A549 (cell line): ENCODE data around the gene PTPRK. TPM values are rescaled to one million over a fixed set of nuclear protein-coding genes. Genes with fewer than 3 reads are reported as not detected.

ENCODE experiments used
- ATAC-seq, 2 experiments: fragments of 200-7000 bp in 1 of 2; fragments of >200 bp in 1 of 2; cut with Nextera tagmentation in 1 of 2; cut with Tn5 transposase in 1 of 2; 3 replicates each; pipeline versions ENCODE4 v1.8.0 to v1.9.1; 2018 to 2020; ENCODE audit warnings: mild to moderate bottlenecking in 1 of 2, moderate library complexity in 1 of 2
- CTCF ChIA-PET: fragments of 300-600 bp; sonication (Branson Sonifier 250); formaldehyde crosslinking; extraction: SDS; loops from one replicate; lab custom pipeline; 2021; ENCODE audit warnings: antibody characterized with exemption, inconsistent platforms; lab: Yijun Ruan, JAX
- POLR2A ChIA-PET: fragments of 350-600 bp; formaldehyde crosslinking; extraction: SDS; loops from one replicate; lab custom pipeline; 2021; ENCODE audit warnings: antibody characterized with exemption, inconsistent platforms; lab: Yijun Ruan, JAX
- DNase-seq, 2 experiments: peaks; one replicate each; pipeline versions ENCODE4 v3.0.0 to v3.0.0-alpha.2; 2011 to 2016; ENCODE audit warnings: low read depth in 1 of 2, low spot score in 1 of 2
- FAIRE-seq: peaks from 2 replicates; lab custom pipeline; 2011; peaks lifted over from hg19 to GRCh38; lab: Jason Lieb, UNC
- H3K27ac ChIP-seq, 2 experiments: fragments of >200 bp; sonication (Bioruptor Twin); formaldehyde crosslinking; 3 replicates each; pipeline ENCODE4 v1.5.1; 2016 to 2017
- H3K4me1 ChIP-seq: fragments of >200 bp; sonication (Bioruptor Twin); formaldehyde crosslinking; 3 replicates; pipeline ENCODE4 v1.6.1; 2016
- H3K4me2 ChIP-seq: fragments of >200 bp; sonication (Bioruptor Twin); formaldehyde crosslinking; 3 replicates; pipeline ENCODE4 v1.6.1; 2016
- H3K4me3 ChIP-seq: fragments of >200 bp; sonication (Bioruptor Twin); formaldehyde crosslinking; 3 replicates; pipeline ENCODE4 v1.5.1; 2016
- H3K9me3 ChIP-seq: fragments of >200 bp; sonication (Bioruptor Twin); formaldehyde crosslinking; 3 replicates; pipeline ENCODE4 v1.6.1; 2016
- CBX2 ChIP-seq: fragments of 200-600 bp; sonication (generic); IDR thresholded peaks from 2 replicates; pipeline ENCODE4 v1.6.1; 2016; ENCODE audit warnings: low read depth, mild to moderate bottlenecking, borderline replicate concordance
- CBX8 ChIP-seq: fragments of 200-600 bp; sonication (generic); IDR thresholded peaks from 2 replicates; pipeline ENCODE4 v1.6.1; 2016
- CEBPB ChIP-seq, 2 experiments: fragments of >200 bp in 1 of 2; sonication (Bioruptor Twin) in 1 of 2; formaldehyde crosslinking in 1 of 2; IDR thresholded peaks; 2 replicates each; pipeline ENCODE4 v1.6.1; 2012 to 2016
- CHD2 ChIP-seq: fragments of 150-350 bp; IDR thresholded peaks from 2 replicates; pipeline ENCODE4 v1.6.1; 2014; ENCODE audit warnings: low read length; ENCODE audit not compliant: partially characterized antibody
- CTCF ChIP-seq: fragments of >200 bp; sonication (Bioruptor Twin); formaldehyde crosslinking; IDR thresholded peaks from 3 replicates; pipeline ENCODE4 v1.5.1; 2016
- E2F6 ChIP-seq: IDR thresholded peaks from 2 replicates; pipeline ENCODE4 v1.6.1; 2012; ENCODE audit warnings: low read depth, borderline replicate concordance
- ESRRA ChIP-seq: fragments of 150-350 bp; IDR thresholded peaks from 2 replicates; pipeline ENCODE4 v1.6.1; 2014; ENCODE audit warnings: mild to moderate bottlenecking, low read length, borderline replicate concordance
- FOSB ChIP-seq: fragments of 250-450 bp; sonication (Bioruptor Pico); IDR thresholded peaks from 2 replicates; pipeline ENCODE4 v1.5.0; 2020; ENCODE audit warnings: mild to moderate bottlenecking, moderate library complexity
- HMGXB4 ChIP-seq: fragments of 250-450 bp; sonication (Bioruptor Pico); IDR thresholded peaks from 2 replicates; pipeline ENCODE4 v1.5.0; 2021; ENCODE audit warnings: mild to moderate bottlenecking, moderate library complexity, borderline replicate concordance
- KDM1A ChIP-seq: fragments of 200-600 bp; sonication (generic); IDR thresholded peaks from 2 replicates; pipeline ENCODE4 v1.6.1; 2016; ENCODE audit warnings: low read depth, mild to moderate bottlenecking
- MAFK ChIP-seq: fragments of 450-650 bp; IDR thresholded peaks from 2 replicates; pipeline ENCODE4 v1.6.1; 2014; ENCODE audit not compliant: partially characterized antibody
- MAZ ChIP-seq: fragments of 150-350 bp; IDR thresholded peaks from 2 replicates; pipeline ENCODE4 v1.6.1; 2014; ENCODE audit warnings: antibody characterized with exemption, low read depth, low read length, borderline replicate concordance
- NPAS2 ChIP-seq: fragments of 250-450 bp; sonication (Bioruptor Pico); IDR thresholded peaks from 2 replicates; pipeline ENCODE4 v1.8.0; 2022; ENCODE audit warnings: mild to moderate bottlenecking, moderate library complexity, borderline replicate concordance
- RAD21 ChIP-seq, 2 experiments: fragments of >200 bp in 1 of 2; sonication (Bioruptor Twin) in 1 of 2; formaldehyde crosslinking in 1 of 2; IDR thresholded peaks in 1 of 2; conservative IDR thresholded peaks in 1 of 2; 2 replicates in 1 of 2; 3 replicates in 1 of 2; pipeline ENCODE4 v1.6.1; 2012 to 2018; ENCODE audit warnings: inconsistent platforms in 1 of 2
- SMC3 ChIP-seq: fragments of >200 bp; sonication (Bioruptor Twin); formaldehyde crosslinking; IDR thresholded peaks from 3 replicates; pipeline ENCODE4 v1.6.1; 2018; ENCODE audit warnings: inconsistent platforms
- USF2 ChIP-seq: fragments of 450-650 bp; IDR thresholded peaks from 2 replicates; pipeline ENCODE4 v1.6.1; 2014; ENCODE audit warnings: antibody characterized with exemption
- WGBS: methylation state at CpG from one replicate; pipeline ENCODE4 v1.1.6; 2017; ENCODE audit errors: missing lambda C conversion rate; 5-methylcytosine and 5-hydroxymethylcytosine counted together
- polyA plus RNA-seq, 4 experiments: library from polyadenylated mRNA; depleted of rRNA in 3 of 4; stranded (reverse); fragments of >200 nt; fragmentation: RNase III in 1 of 4; extraction: RNeasy Plus Mini Kit Qiagen cat#74134 plus additional on column Dnase treatment in 1 of 4; gene quantifications; 2 replicates in 3 of 4; 3 replicates in 1 of 4; pipeline ENCODE4 v1.2.3, GENCODE V29; 2011 to 2017

The PTPRK gene
- polyA plus RNA-seq, 2 of the 4 experiments (the other 2 are of a cell fraction): 14.4 to 16.1 TPM

- no peaks in the 10 kb centered on the region for H3K9me3 ChIP-seq
- no peak for TF ChIP-seq NPAS2 (CRISPR knock-in tag)
- peak; percentile 17 for TF ChIP-seq MAFK
- DNase-seq (no peak), ATAC-seq (no peak), FAIRE-seq (no peak)
- H3K4me3 ChIP-seq: no peak overlapping the region
- no peak overlapping the region for H3K4me2 ChIP-seq
- H3K27ac ChIP-seq: no peak overlapping the region
- WGBS: 73% methylated on average over 1 of the region's 1 CpG
- no peaks in the 10 kb centered on the region for H3K4me1 ChIP-seq
- ChIA-PET CTCF (interaction anchor here (1.4 kb wide), 1 partner anchor 10 kb away, joined by 3 read pairs; no protein-coding TSS in a partner anchor), POLR2A (no interaction called here)
Measured at GRCh38 chr6:128250370-128251070, 269.9 kb downstream of the PTPRK start.

- Histone ChIP-seq H3K4me2 (no peak overlapping the region), H3K4me1 (no peaks in the 10 kb centered on the region), H3K9me3 (no peaks in the 10 kb centered on the region), H3K27ac (no peak overlapping the region), H3K4me3 (no peak overlapping the region)
- FAIRE-seq: no peak
- no peak for DNase-seq
- ChIA-PET CTCF (no interaction called here), POLR2A (no interaction called here)
- TF ChIP-seq FOSB (CRISPR knock-in tag): no peak
- TF ChIP-seq KDM1A: no peak
- no peak for TF ChIP-seq HMGXB4 (CRISPR knock-in tag)
- TF ChIP-seq CEBPB (IDR thresholded peaks at IDR 0.05): no peak
- TF ChIP-seq CBX8: no peak
- TF ChIP-seq MAFK: no peak
- no peak for TF ChIP-seq E2F6
- TF ChIP-seq RAD21 (conservative IDR thresholded peaks at IDR 0.05 in 1 of 2, IDR thresholded peaks at IDR 0.05 in 1 of 2): no peak
- TF ChIP-seq CBX2: no peak
- TF ChIP-seq CTCF: no peak
- no peak for TF ChIP-seq SMC3
- no peak for TF ChIP-seq ESRRA
- no peak for TF ChIP-seq USF2
- TF ChIP-seq MAZ: no peak
- TF ChIP-seq CHD2: no peak
- 97% methylated on average over 4 of the region's 4 CpGs for WGBS
- no peak for ATAC-seq
Measured at GRCh38 chr6:128249429-128249828, 271.0 kb downstream of the PTPRK start.
